Raji (cell line): ENCODE data around the gene MAEL.

ENCODE experiments used
- POLR2A ChIP-seq: IDR thresholded peaks from 2 replicates; pipeline ENCODE4 v1.6.1; 2011; ENCODE audit warnings: low read depth, low read length, control low read depth; ENCODE audit not compliant: insufficient read depth

Gene MAEL

DNA sequence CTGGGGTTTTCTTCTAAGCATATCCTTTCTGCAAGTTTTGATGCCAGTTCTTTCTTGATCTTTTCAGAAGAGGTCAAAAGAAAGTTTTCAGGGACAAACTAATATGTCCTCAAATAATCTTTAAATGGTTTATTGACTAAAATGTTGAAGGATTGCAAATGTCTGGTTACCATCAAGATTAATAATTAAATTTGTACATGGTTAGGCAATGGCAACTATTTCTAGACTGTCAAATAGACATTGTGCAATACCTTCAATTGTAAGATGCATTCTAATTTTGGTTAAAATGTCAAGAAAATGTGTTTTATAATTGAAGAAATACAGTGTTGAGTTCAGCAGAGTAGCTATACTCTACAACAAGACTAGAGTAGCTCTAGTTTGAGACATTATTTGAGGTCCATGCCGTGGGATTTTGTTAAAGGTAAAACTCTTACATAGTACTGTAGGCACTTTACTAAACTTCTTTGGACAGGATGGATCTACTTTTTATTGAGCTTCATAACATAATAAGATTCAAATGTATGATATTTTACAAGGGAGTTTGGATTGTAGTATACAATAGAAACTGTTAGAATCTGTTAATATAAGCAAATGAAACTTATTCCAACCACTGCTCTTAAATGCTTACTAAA, 22.6 kb downstream of the MAEL start:
- TF ChIP-seq POLR2A, result no peak

DNA sequence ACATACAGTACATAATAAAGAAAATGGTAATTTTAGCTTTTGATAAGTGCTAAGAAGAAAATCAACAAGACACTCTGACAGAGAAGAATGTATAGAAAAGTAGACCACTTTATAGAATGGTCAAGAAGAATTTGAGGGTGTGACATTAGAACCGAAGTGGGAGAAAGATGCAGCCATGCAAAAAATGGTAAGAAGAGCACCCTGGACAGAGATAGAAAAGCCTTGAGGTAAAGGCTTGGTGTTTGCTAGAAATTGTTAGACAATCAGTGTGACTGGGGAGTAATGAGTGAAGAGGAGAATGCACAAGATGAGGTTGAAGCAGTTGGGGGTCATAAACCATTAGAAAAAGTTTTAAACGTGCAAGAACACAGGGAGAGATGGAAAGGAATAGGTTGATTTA, 23.5 kb downstream of the MAEL start:
- TF ChIP-seq POLR2A, result no peak

DNA sequence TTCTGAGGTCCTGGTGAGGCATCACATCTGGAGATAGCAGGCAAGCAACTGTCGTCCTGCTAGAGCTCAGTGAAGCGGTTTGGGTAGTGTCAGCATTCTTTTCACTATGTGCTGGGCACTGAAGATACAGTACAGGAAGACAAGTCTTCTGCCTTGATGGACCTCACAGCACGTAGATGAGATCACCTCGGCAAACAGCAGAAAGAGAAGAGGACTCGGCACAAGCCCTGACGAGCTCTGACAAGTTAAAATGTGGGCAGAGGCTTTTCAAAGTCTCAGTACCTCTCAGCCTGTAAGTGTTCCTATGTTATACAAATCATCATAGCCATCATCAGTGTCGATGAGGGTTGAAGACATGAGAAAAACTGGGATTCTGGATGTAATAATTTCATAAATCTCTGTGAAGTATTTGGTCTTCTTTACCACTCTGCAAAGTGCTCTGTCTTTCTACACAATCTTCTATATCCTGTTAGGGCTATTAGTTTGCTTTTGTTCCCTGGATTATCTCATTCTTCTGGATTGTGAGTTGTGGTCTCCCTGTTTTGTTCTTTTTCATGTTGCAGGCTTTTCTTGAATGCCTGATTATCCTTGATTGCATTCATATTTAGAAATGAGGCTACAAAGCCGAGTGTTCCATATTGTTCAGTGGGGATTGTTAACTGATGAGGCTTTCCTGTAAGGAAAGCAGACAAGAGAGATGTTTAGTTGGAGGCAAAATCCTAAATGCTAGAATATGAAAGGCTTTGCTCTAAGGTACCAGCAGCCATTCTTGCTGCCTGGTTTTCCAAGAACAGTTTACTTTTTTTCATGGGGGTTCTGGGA, 24.2 kb downstream of the MAEL start:
- no peak for TF ChIP-seq POLR2A

DNA sequence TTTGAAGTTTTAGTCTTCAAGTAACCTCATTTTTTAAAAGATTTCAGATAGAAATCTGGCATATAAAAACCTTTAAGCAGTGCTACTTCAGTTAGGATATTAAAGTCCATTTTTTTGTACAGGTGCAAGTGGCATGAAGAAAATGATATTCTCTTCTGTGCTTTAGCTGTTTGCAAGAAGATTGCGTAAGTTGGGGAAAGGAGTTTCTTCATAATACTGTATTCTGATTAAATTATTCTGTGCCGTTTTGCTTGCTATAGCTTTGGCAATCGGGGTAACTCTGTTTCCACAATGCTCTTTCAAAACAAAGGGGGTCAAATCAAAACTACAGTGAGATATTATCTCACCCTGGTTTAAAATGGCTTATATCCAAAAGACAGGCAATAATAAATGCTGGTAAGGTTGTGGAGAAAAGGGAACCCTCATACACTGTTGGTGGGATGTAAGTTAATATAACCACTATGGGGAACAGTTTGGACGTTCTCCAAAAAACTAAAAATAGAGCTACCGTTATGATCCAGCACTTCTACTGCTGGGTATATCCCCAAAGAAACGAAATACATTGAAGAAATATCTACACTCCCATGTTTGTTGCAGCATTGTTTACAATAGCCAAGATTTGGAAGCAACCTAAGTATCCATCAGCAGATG, 27.1 kb downstream of the MAEL start:
- TF ChIP-seq POLR2A, result no peak

DNA sequence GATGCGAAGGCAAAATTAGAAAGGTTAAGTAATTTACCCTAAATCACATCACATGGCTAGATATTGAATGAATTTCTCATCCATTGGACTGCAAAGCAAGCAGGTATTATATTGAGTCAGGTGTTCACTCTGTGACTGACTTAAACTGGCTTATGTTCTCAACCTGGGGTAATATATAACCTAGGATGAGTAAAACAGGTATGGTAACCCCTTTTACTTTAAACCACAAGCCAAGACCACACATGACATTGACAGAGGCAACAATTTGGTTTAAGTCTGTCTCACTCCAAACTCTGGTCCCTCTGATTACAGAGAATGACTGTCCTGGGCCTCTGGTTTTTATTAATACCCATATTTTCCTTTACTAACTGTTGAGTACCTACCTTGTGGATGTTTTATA, 33.3 kb downstream of the MAEL start:
- no peak for TF ChIP-seq POLR2A

DNA sequence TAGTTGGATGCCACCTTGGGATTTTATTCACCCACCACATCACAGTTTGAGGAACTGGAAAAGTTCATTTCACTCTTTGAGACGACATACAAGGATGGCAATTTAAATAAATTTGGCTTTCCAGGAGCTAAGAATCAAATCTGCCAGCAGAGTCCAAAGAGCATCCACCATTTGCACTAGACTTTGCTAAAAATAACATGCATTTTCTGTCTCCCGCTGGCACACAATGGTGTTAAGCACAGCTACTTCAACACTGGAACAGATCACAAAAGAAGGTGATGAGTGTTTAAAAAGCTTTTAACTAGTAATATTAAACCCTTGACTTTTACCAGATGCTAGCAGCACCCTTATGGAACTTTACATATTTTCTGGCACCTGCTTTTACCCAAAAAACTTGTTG, 44.6 kb downstream of the MAEL start:
- no peak for TF ChIP-seq POLR2A

DNA sequence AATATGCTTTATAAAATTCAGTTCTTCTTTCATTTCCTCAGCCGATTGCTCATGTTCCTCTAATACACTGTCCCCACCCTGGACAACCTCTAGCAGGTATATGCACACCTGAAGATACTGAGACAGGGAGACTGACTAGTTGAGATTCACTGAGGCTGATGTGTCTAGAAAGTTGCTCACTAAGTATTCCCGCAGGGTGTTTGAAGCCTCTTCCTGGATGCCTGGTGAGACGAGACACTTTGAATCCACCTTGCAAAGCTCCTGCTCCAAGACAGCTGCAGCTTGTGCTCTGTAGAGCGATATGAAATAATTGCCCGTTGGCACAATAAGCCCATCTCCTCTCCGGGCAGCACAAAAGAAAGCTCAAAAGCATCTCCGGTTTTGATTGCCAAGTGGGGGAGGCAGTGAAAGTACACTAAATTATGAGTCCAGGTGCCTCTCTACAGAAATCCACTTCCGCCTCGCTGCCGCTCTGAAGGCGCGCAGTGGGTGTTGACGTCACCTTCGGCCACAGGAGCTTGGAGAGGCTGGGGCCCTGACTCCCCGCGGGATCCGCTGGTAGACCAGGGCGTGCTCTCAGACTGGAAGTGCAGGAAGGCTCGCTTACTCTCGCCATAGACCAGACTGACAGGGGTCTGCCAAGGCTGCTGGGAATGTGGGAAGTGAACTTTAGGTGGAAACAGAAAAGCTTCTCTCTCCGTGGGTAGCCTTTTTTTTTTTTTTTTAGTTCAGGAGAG, 54.8 kb downstream of the MAEL start:
- TF ChIP-seq POLR2A, result no peak

DNA sequence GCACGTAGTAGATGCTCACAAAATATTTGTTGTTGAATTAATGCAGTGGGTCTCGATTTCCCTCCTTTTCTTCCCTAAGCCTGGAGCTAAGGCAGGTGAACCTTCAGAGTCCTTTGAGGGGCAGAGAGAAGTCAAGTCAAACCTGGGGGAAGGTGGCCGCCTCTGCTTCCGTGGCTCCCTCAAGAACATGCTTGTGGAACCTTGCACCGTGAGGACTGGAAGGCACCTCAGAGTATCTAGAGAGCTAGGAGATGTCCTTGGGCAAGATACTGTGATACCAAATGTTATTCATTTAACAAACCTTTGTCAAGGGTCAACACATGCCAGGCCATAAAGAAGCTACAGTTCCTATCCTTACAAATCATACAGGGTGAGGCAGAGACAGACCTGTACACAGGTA, 62.8 kb downstream of the MAEL start:
- no peak for TF ChIP-seq POLR2A

DNA sequence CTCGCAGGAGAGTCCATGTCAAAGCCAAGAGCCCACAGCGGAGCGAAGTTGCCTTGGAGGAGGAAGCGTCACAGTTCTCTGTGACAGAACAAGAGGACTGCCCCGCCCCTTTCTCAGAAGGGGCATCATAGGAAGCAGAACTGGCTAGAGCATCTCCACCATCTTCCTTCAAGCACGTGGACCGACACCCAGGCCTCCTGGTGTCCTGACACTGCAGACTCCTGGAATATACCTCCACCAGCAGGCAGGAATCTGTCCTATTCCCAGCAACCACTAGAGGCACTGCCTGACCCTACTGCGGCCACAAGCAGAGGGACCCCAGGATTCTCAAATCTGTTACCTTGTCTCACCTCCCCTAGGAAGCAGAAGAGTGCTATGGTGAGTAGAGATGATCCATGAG, 63.3 kb downstream of the MAEL start:
- TF ChIP-seq POLR2A, result no peak

DNA sequence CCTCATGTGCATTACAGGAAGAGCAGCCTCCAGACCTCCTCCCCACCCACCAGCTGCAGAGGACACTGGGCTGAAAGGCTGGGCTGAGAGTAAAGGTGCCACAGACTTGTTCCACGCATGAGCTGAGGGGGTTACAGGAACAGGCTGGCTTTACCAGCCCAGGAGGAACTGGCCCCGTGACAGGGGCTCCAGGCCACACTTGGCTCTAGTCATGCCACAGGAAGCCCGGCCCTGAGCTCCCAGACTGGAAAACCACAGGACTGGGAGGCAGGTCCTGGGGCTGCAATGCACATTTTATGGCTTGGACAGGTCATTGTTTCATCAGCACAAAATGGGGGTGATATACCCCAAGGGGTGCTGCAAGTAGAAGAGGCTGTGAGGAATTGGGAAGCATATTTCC, 65.5 kb downstream of the MAEL start:
- no peak for TF ChIP-seq POLR2A

DNA sequence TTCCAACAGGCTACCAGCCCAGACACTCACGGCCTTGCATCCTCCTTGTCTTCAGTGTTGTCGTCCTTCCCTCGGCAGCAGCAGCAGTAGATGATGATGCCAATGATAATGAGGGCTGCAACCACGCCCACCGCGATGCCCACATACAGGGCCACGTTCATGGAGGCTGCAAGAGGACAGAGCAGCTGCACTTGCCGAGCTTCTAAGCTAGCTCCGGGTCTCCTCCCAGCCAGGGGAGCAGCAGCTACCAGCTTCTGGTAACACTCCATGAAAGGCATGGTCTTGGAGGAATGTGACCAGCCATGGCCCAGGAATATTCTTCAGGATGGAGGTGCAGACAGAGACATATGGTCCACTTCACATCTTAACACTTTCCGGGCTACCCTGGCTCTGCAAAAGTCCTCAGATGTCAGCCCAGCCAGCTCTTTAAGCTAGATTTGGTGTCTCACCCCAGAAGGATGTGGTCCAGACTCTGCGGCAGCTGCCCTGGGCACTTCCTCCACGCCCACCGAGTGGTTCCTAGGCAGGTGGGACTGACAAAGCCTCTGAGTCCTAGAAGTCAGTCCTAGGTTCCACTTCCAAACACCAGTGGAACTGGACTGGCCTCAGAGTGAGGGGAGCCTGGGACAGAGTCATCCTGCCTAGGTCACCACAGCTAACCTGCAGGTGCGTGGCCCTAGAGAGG, 66.0 kb downstream of the MAEL start:
- no peak for TF ChIP-seq POLR2A

DNA sequence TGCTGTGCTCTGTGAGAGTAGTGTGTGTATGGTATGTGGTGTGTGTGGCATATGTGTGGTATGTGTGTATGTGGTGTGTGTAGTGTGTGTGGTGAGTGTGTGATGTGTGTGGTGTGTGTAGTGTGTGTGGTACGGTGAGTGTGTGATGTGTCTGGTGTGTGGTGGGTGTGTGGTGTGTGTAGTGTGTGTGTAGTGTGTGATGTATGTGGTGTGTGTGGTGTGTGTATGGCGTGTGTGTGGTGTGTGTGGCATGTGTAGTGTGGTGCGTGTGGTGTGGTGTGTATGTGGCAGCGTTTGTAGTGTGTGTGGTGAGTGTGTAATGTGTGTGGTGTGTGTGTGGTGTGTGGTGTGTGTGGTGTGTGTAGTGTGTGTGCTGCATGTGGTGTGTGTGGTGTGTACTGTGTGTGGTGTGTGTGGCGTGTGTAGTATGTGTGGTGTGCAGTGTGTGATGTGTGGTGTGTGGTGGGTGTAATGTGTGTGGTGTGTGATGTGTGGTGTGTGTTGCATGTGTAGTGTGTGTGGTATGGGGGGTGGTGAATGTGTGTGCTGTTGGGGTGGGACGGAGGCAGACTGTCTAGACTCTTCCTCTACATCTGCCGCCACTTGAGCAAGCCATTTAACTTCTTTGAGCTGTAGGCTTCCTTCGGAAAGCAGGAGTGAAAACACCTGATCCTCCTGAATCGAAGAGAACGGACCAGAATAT, 67.6 kb downstream of the MAEL start:
- TF ChIP-seq POLR2A, result no peak

DNA sequence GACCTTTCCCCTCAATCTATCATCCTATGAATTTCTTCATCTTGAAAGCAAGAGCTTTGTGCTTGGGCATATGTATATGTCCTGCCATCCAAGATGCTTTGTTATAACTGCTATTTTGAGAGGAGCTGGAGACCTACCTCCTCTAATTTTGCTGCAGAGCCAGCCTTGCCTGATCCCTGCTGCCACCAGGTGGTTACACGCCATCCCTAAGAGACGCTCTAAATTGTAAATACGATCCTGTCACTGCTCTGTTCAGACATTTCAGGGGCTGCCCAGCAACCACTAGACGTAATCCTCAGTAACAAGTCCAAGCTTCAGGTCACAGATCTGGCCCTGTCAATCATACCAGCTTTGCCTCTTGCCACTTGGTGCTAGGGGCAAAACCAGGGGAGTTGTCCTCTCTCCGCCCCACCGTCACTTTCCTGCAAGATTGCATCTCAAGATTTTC, 68.2 kb downstream of the MAEL start:
- TF ChIP-seq POLR2A, result no peak

DNA sequence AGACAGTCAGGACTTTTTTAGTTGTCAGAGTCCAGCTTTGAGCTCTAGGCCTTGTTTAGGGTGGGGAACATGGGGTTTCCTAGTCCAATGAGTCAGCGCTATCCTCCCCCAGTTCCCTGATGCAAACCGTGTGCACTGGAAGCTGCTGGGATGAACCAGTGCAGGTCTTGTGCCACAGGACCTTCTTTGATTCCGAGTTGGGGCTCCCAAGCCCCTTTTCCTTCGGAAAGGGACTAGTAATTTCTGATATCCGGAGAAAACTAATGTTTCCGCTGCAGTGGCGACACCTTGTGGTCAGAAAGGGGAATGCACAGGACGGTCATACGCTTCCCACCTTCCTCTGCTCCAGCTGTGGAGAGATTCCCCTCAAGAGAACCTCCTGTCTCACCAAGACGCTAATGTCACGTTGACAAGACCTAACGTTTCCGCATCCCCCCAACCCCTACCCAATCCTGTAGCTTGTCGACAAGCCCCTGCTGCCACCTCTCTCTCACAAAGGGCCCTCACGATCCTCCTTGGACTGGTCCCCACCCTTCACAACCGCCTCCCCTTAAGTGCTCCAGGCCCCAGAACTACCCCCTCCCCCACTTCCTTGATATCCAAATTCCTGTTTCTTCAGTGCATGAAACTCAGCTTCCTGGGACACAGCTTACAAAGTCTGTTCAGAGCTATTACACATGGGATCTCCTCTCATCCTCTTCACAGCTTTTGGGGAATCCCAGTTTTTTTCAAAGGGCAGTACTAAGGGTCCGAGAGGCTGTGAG, 70.1 kb downstream of the MAEL start:
- no peak for TF ChIP-seq POLR2A

DNA sequence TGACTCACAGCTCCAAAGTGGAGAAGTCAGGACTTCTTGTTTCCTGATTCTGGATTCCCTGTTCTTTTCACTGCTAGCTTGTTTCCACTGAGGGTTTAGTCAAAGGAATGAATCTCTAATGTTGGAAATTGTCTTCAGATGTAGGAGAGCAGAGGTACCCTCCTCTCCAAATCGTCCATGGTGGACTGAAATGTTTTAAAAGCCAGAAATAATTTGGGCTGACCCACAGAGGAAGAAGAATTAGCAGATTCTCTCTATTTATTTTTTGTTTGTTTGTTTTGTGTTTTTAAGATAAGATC, 70.7 kb downstream of the MAEL start:
- TF ChIP-seq POLR2A, result no peak
